ENCODE results near the gene DDX24.

DDX24 gene

GRCh38 chr14:94048691-94049624, 32.0 kb downstream of the DDX24 start:
- no peak for DNase-seq (ENCODE audit: low read depth in 2 of 2)

- DNase-seq (ENCODE audit: low read depth in 2 of 2) = no peak
These were observed 33.4 kb downstream of the DDX24 start for GRCh38 chr14:94047581-94047980.

- no peak for DNase-seq (ENCODE audit: low read depth in 2 of 2)
These were observed 34.2 kb downstream of the DDX24 start for GRCh38 chr14:94046696-94047250.

DNA sequence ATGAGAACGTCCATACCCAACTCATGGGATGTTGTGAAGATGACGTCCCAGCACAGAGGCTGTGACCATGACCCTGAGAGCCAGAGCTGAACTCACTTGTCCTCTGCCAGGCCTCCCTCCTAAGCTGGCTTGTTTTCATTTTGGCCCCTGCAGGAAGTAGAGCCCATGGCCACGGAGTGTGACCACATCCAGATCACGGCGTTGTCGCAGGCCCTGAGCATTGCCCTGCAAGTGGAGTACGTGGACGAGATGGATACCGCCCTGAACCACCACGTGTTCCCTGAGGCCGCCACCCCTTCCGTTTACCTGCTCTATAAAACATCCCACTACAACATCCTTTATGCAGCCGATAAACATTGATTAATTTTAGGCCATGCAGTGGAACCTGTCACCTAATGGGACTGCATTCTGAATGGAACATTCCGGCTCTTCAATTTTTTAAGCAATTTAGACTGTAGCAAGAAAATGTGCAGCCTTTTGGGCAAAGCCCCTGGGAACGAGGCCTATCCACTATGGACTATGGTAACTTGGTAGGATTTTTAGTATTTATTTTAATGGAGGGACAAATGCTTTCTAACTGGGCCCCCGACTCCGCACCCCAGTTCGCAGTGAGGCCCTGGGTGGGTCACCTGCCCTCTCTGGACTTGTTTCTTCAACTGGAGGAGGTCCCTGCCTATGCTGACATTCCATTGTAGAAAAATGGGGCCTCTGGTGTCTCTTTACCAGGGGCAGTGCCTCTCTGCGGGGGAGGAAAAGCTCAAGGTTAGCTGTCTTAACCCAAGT, 35.2 kb downstream of the DDX24 start:
- no peak for DNase-seq (ENCODE audit: low read depth in 2 of 2)

DNA sequence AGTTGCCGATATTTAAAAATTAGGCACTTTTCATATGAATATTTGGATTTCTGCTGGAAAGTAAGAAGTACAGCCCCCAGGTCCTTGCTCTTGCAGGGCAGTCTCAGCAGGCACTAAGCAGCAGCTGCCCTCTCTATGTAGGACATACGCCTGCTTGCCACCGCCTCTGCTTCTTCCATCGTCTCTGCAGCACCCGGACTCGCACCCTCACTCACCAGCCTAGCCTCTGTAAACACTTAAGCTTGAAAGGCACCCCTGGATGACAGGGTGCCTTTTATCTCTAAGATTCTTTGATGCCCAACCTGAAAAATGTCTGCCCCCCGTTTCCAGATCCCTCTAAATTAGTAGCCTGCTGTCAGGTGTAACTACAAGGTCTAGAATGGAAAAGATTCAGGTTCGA, 35.9 kb downstream of the DDX24 start:
- DNase-seq (ENCODE audit: low read depth in 2 of 2) = no peak

DNA sequence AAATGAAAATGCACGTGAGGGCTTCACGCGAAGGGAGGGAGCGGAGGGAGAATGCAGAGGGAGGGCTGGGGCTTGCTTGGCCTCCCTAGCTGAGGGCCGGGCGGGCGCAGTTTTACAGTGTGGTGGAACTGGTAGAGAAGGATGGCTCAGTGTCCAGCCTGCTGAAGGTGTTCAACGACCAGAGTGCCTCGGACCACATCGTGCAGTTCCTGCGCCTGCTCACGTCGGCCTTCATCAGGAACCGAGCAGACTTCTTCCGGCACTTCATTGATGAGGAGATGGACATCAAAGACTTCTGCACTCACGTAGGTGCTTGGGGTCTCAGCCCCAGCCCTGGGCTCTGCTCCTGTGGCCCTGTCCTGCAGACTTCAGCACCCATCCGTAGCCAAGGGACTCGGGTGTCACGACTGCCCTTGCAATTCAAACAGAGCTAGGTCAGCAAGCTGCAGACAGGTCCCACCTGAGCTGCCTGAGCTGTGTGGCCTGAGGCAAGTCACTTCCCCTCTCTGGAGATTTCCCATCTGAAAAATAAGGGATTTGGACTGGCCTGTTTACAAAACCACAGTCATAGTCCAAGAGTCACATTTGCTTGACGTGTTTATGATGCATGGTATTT, 36.4 kb downstream of the DDX24 start:
- DNase-seq (ENCODE audit: low read depth in 2 of 2) = no peak

DNA sequence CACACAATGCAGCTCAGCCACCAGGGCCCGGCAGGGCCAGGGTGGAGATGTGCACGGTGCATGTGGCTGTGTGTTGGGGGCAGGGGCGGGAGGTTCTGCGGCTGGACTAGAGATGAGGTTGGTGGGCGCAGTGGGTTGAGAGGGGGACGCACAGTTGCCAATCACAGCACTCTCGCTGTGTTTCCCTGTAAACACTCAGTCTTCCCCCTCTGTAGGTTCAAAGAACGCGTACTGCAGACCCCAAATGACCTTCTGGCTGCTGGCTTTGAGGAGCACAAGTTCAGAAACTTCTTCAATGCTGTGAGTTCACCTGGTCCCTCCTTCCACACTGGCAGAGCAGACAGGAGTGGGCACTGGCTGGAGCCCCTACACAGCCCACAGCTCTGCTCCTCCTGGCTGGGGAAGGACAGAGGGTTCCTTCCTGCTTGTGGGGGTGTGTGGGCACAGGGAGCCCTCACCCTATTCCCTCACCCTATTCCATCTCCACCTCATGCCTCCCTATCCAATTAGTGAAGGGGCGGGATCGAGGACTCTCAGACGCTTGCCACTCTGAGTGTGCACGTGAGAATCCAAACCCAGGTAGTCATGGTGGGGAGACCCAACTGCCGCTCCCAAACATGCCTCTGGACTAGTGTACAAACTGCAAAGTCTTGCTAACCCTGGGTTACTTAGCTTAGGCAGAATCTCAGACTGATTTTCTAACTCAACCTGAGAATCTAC, 37.1 kb downstream of the DDX24 start:
- no peak for DNase-seq (ENCODE audit: low read depth in 2 of 2)

DNA sequence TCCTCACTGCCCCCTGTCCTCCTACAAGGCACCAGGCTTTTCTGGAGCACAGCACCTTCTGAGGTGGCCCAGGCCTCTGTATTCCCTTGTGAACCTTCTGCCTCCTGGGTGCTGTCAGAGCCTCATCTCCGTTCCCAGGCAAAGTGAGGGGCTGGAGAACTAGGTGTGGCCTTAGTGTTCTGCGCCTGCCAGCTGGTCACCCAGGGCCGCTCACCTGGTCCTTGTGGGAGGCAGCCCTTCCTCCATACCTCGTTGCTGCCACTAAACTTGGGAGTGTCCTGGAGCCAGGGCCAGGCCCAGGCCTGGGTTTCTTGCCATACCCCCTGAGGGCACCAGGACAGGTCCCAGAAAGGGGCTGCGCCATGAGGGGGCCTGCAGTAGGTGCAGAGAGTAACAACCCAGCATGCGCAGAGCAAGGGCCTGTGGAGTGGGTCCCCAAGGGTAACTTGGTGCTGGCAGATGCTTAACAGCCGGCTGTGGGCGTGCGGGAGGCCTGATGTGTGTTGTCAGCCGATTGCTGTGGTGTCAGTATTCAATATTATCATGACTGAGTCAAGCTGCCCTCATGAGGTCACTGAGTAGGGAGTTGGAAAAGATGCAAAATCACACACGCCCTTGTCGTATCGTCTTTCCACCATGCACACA, 37.8 kb downstream of the DDX24 start:
- no peak for DNase-seq (ENCODE audit: low read depth in 2 of 2)

GRCh38 chr14:94042433-94043091, 38.4 kb downstream of the DDX24 start:
- no peak for DNase-seq (ENCODE audit: low read depth in 2 of 2)

- no peak for DNase-seq (ENCODE audit: low read depth in 2 of 2)
These were observed 39.3 kb downstream of the DDX24 start for GRCh38 chr14:94041551-94042346.

DNA sequence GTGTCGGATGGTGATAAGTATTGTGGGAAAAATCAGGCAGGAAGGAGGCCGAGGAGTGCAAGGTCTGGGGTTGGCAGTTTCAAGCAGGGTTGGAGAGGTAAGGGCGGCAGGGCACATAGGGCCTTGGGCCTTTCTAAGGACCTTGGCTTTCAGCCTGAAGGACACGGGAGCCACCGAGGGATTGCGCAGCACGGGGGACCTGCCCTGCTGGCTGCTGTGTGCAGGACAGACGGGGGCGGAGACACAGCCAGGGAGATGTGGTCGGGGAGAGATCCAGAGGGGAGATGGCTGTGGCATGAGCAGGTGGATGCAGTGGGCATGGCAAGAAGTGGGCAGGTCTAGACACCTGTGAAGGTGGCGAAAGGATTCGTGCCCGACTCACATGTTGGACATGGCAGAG, 40.2 kb downstream of the DDX24 start:
- DNase-seq (ENCODE audit: low read depth in 2 of 2) = no peak

- DNase-seq (ENCODE audit: low read depth in 2 of 2) = no peak
These were observed 40.8 kb downstream of the DDX24 start for GRCh38 chr14:94040247-94040646.

DNA sequence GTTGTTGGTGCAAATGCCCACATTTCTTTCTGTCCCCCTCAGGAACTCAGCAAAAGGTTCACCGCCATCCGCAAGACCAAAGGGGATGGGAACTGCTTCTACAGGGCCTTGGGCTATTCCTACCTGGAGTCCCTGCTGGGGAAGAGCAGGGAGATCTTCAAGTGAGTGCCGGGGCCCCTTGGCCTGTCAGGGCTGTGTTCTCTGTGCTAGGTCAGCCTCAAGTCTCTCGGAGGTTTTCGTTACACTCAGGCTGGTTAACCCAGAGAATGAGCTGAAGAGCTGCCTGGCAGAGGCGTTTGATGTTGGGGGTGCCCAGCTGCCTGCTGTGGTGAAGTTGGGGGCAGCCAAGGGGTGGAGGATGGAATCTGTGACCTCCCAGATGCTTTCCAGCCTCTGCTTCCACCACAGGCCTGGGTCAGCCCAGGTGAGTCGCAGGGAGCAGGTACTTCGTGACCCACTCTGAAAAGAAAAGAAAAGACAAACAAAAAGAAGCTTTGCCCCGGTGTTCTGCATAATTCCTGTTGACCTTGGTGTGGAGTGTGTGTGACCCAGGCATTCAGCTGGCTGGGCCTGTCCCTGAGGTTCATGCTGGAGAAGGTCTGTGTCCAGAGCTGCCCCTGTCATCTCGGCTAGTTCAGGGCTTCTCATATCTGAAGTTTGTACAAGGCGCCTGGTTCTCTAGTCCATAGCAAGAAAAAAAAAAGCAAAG, 41.9 kb downstream of the DDX24 start:
- no peak for DNase-seq (ENCODE audit: low read depth in 2 of 2)

DNA sequence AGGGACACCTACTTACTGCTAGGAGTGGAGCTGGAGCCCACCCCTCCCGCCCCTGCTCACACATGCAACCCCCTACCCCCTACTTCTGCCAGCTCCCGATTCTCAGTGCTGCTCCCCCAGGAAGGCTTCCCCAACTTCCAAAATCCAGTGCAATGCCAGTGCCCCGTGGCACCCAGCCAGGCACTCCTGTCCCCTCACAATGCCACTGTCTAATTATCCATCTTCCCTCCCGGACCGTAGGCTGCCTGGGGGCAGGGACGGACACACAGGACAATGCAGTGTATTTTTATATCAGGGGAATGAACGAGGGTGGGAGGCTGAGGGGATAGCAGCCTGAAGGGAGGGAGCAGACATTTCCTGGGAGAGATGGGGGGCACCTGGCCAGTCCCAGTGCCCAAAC, 42.5 kb downstream of the DDX24 start:
- DNase-seq (ENCODE audit: low read depth in 2 of 2) = no peak

GRCh38 chr14:94037954-94038353, 43.0 kb downstream of the DDX24 start:
- no peak for DNase-seq (ENCODE audit: low read depth in 2 of 2)

GRCh38 chr14:94036313-94037167, 44.5 kb downstream of the DDX24 start:
- DNase-seq (ENCODE audit: low read depth in 2 of 2) = peak; percentile 58 to 73

- DNase-seq (ENCODE audit: low read depth in 2 of 2) = no peak
These were observed 46.1 kb downstream of the DDX24 start for GRCh38 chr14:94034886-94035285.

DNA sequence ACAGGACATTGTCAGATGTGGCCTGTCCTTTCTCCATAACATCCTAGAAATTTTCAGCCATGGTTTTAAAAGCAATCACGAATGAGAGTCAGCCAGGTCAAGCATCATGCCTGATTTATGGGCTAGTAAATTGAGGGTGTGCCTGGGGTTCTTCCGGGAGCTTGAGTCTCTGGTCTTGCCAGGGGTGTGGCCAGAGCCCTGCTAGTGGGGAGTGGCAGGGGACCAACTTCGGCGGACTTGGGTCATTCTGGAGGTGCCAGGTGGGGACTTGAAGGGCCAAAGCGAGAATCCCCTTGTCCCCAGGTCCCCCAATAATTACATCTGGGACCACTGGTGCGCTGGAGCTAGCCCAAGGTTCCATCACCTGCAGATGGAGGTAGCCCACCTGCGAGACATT, 49.1 kb downstream of the DDX24 start:
- DNase-seq (ENCODE audit: low read depth in 2 of 2) = no peak
